H9 (cell line): ENCODE results near the gene USP21. TPM values are rescaled to one million over a fixed set of nuclear protein-coding genes. Genes with fewer than 3 reads are reported as not detected.

Source experiments
- DNase-seq: peaks from one replicate; pipeline ENCODE4 v3.0.0-alpha.2; 2017
- H2AFZ ChIP-seq: one replicate; pipeline ENCODE4 v1.6.1; 2013; ENCODE audit warnings: mild to moderate bottlenecking, low read length, control low read depth, moderate library complexity
- H2AK5ac ChIP-seq: 2 replicates; pipeline ENCODE4 v1.6.1; 2013; ENCODE audit warnings: low read length, control low read depth, mixed read lengths; ENCODE audit not compliant: insufficient read length
- H2BK120ac ChIP-seq: one replicate; pipeline ENCODE4 v1.6.1; 2013; ENCODE audit warnings: low read depth, mild to moderate bottlenecking, low read length, control low read depth, inconsistent platforms; ENCODE audit not compliant: poor library complexity, severe bottlenecking
- H2BK12ac ChIP-seq: 2 replicates; pipeline ENCODE4 v1.6.1; 2013; ENCODE audit warnings: low read length, control low read depth, mixed read lengths, low read depth; ENCODE audit not compliant: insufficient read length
- H2BK15ac ChIP-seq: 2 replicates; pipeline ENCODE4 v1.6.1; 2013; ENCODE audit warnings: low read depth, low read length, control low read depth
- H2BK20ac ChIP-seq: one replicate; pipeline ENCODE4 v1.6.1; 2013; ENCODE audit warnings: low read depth, mild to moderate bottlenecking, low read length, control low read depth, inconsistent platforms; ENCODE audit not compliant: poor library complexity, severe bottlenecking
- H2BK5ac ChIP-seq: 2 replicates; pipeline ENCODE4 v1.6.1; 2013; ENCODE audit warnings: low read length, control low read depth, mixed read lengths; ENCODE audit not compliant: insufficient read length
- H3K14ac ChIP-seq: 2 replicates; pipeline ENCODE4 v1.6.1; 2013; ENCODE audit warnings: low read length, control low read depth; ENCODE audit not compliant: insufficient read depth
- H3K18ac ChIP-seq: 2 replicates; pipeline ENCODE4 v1.6.1; 2013; ENCODE audit warnings: low read depth, mild to moderate bottlenecking, mixed read lengths, low read length, control low read depth; ENCODE audit not compliant: insufficient read length
- H3K23ac ChIP-seq: 2 replicates; pipeline ENCODE4 v1.6.1; 2013; ENCODE audit warnings: low read length, control low read depth, mixed read lengths, low read depth; ENCODE audit not compliant: insufficient read length
- H3K23me2 ChIP-seq: 2 replicates; pipeline ENCODE4 v1.6.1; 2013; ENCODE audit warnings: low read depth, mild to moderate bottlenecking, mixed read lengths, low read length, control low read depth; ENCODE audit not compliant: insufficient read length, poor library complexity, severe bottlenecking
- H3K27ac ChIP-seq: 2 replicates; pipeline ENCODE4 v1.5.1; 2013; ENCODE audit warnings: low read length, control low read depth, mixed read lengths, low read depth; ENCODE audit not compliant: insufficient read length
- H3K27me3 ChIP-seq: 2 replicates; pipeline ENCODE4 v1.6.1; 2013; ENCODE audit warnings: low read length, control low read depth, inconsistent platforms; ENCODE audit not compliant: insufficient read depth
- H3K4ac ChIP-seq: 2 replicates; pipeline ENCODE4 v1.6.1; 2013; ENCODE audit warnings: low read depth, mild to moderate bottlenecking, control low read depth, inconsistent platforms, low read length, moderate library complexity
- H3K4me1 ChIP-seq: 2 replicates; pipeline ENCODE4 v1.6.1; 2013; ENCODE audit warnings: low read length, control low read depth, inconsistent platforms; ENCODE audit not compliant: insufficient read depth
- H3K4me2 ChIP-seq: 2 replicates; pipeline ENCODE4 v1.6.1; 2013; ENCODE audit warnings: low read length, control low read depth, mixed read lengths; ENCODE audit not compliant: insufficient read length, insufficient read depth
- H3K56ac ChIP-seq: 2 replicates; pipeline ENCODE4 v1.6.1; 2013; ENCODE audit warnings: low read depth, mild to moderate bottlenecking, mixed read lengths, low read length, control low read depth; ENCODE audit not compliant: insufficient read length
- H3K79me1 ChIP-seq: 2 replicates; pipeline ENCODE4 v1.6.1; 2013; ENCODE audit warnings: low read depth, mild to moderate bottlenecking, moderate library complexity, low read length, control low read depth, inconsistent platforms; ENCODE audit not compliant: insufficient read depth, poor library complexity, severe bottlenecking
- H3K79me2 ChIP-seq: 2 replicates; pipeline ENCODE4 v1.6.1; 2013; ENCODE audit warnings: low read length, control low read depth, inconsistent platforms; ENCODE audit not compliant: insufficient read depth
- H3K9ac ChIP-seq: 2 replicates; pipeline ENCODE4 v1.6.1; 2013; ENCODE audit warnings: low read length, control low read depth, mixed read lengths; ENCODE audit not compliant: insufficient read length; ENCODE audit errors: extremely low read depth
- H3K9me3 ChIP-seq: one replicate; pipeline ENCODE4 v1.6.1; 2013; ENCODE audit warnings: low read depth, low read length, inconsistent platforms; ENCODE audit not compliant: control insufficient read depth
- H3T11ph ChIP-seq: one replicate; pipeline ENCODE4 v1.6.1; 2013; ENCODE audit warnings: mild to moderate bottlenecking, low read length, control low read depth, inconsistent platforms
- H4K20me1 ChIP-seq: one replicate; pipeline ENCODE4 v1.6.1; 2013; ENCODE audit not compliant: control insufficient read depth, insufficient read length, insufficient read depth
- H4K5ac ChIP-seq: 2 replicates; pipeline ENCODE4 v1.6.1; 2013; ENCODE audit warnings: low read depth, mild to moderate bottlenecking, mixed read lengths, low read length, control low read depth; ENCODE audit not compliant: insufficient read length
- H4K8ac ChIP-seq: replicated peaks from 2 replicates; pipeline ENCODE4 v1.6.1; 2013; ENCODE audit warnings: low read length, control low read depth, mixed read lengths, low read depth; ENCODE audit not compliant: insufficient read length
- H4K91ac ChIP-seq: 2 replicates; pipeline ENCODE4 v1.6.1; 2013; ENCODE audit warnings: low read depth, mild to moderate bottlenecking, moderate library complexity, mixed read lengths, low read length, control low read depth; ENCODE audit not compliant: insufficient read length
- H3K27ac Mint-ChIP-seq, 3 experiments: 2 replicates in 2 of 3; 3 replicates in 1 of 3; pipeline ENCODE4 v1.8.0; 2020 to 2021; ENCODE audit warnings: mixed read lengths in 3 of 3, mild to moderate bottlenecking in 1 of 3, moderate library complexity in 1 of 3
- H3K27me3 Mint-ChIP-seq: 2 replicates; pipeline ENCODE4 v1.8.0; 2021; ENCODE audit warnings: low read depth, mild to moderate bottlenecking, moderate library complexity, mixed read lengths
- H3K36me3 Mint-ChIP-seq, 3 experiments: 2 replicates in 2 of 3; 3 replicates in 1 of 3; pipeline ENCODE4 v1.8.0; 2020 to 2021; ENCODE audit warnings: low read depth in 3 of 3, mixed read lengths in 3 of 3; ENCODE audit not compliant: insufficient read depth in 1 of 3
- H3K4me1 Mint-ChIP-seq, 2 experiments: 2 replicates each; pipeline ENCODE4 v1.8.0; 2020; ENCODE audit warnings: mixed read lengths in 2 of 2
- H3K4me3 Mint-ChIP-seq, 2 experiments: 2 replicates in 1 of 2; 3 replicates in 1 of 2; pipeline ENCODE4 v1.8.0; 2020 to 2021; ENCODE audit warnings: mild to moderate bottlenecking in 2 of 2, mixed read lengths in 2 of 2, moderate library complexity in 1 of 2
- H3K9me3 Mint-ChIP-seq, 2 experiments: 2 replicates in 1 of 2; 3 replicates in 1 of 2; pipeline ENCODE4 v1.8.0; 2020; ENCODE audit warnings: mild to moderate bottlenecking in 2 of 2, mixed read lengths in 2 of 2, moderate library complexity in 1 of 2
- CTCF ChIP-seq: fragments of 200-600 bp; sonication (generic); conservative IDR thresholded peaks from 3 replicates; pipeline ENCODE4 v1.8.0; 2021; ENCODE audit warnings: antibody characterized with exemption, mild to moderate bottlenecking
- WGBS: extraction: QIAGEN DNeasy Blood & Tissue Kit; methylation state at CpG from one replicate; pipeline ENCODE4 v1.1.7; 2013; ENCODE audit warnings: missing lambda C conversion rate, low lambda C conversion rate, mixed read lengths; ENCODE audit not compliant: insufficient read length; ENCODE audit errors: extremely low coverage; 5-methylcytosine and 5-hydroxymethylcytosine counted together
- total RNA-seq: library from RNA; stranded (reverse); gene quantifications from 2 replicates; pipeline ENCODE4 v1.2.1, GENCODE V29; 2021

USP21 gene
- total RNA-seq, 1 experiment from 2014 or later: 17.9 TPM

DNA sequence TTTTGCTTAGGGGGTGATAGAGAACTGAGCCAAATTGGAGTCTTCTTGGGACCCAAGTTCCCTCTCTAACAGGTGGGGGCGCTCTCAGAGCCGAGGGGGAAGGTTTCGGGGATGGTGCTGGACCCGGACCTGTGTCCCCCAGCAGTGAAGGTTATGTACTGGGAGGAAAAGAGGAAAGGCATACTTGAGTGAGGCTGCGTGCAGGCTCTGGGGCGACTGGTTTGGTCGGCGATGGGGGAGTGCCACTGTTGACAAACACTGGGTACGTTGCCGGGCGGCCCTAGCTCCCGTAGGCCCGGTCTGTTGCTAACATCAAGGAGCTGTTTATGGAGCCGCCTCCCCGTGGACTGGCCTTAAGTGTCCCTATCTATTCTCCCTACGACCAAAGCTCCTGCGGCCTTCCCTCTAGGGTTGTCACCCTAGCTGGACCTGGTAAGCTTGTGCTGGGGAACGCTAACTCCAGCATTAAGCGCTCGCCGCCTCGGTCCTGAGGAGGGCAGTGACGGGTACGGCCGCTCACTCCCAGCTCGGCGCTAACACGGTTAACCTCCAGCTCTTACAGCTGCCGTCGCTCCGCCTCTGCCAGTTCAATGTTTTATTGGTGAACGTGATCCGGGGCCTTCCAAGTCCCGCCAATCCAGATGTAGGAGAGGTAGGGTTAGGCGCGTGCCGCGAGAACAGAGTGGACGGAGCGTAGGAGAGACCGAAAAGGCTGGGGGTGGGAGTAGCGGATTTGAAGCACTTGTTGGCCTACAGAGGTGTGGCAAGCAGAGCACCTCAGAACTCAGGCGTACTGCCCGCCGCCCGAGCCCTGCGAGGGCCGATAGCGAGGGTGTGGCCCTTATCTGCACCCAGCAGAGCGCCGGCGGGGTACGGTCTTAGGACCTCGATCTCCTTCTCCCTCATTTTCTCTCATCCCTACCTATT is 6.7 kb downstream of the USP21 start, which contains the start of gene PPOX:
PPOX (plus strand) TSS at position 685 of the 927 bp plus-strand sequence. CDS start 422 bp downstream, outside the sequence.
- Histone ChIP-seq H3K4me2 (peak within 1 kb of the TSS; percentile 70), H2BK20ac (no peak within 1 kb of the TSS), H2BK120ac (no peak within 1 kb of the TSS), H3K23me2 (peaks cover 11% of the 10 kb centered on the region), H3K9ac (peak within 1 kb of the TSS; percentile 64), H2AK5ac (no peak within 1 kb of the TSS), H4K20me1 (no peaks in the 10 kb centered on the region), H3K27ac (no peak within 1 kb of the TSS), H2BK15ac (no peak within 1 kb of the TSS), H3K27me3 (no peaks in the 10 kb centered on the region), H2BK12ac (no peak within 1 kb of the TSS), H4K91ac (no peak within 1 kb of the TSS), H4K8ac (no peak within 1 kb of the TSS), H3K23ac (no peak within 1 kb of the TSS), H2AFZ (no peak within 1 kb of the TSS), H3K14ac (peak within 1 kb of the TSS; percentile 32; the same call in 1 of the 2 replicates), H3K79me1 (no peaks in the 10 kb centered on the region), H3K18ac (peak within 1 kb of the TSS; percentile 84), H3T11ph (no peak within 1 kb of the TSS), H3K56ac (no peak within 1 kb of the TSS), H3K4me1 (no peaks in the 10 kb centered on the region), H4K5ac (no peak within 1 kb of the TSS), H3K79me2 (no peaks in the 10 kb centered on the region), H3K9me3 (no peaks in the 10 kb centered on the region), H3K4ac (no peak within 1 kb of the TSS), H2BK5ac (no peak within 1 kb of the TSS)
- no peaks in the 10 kb centered on the region; the same call in 1 of the 2 replicates for H3K27me3 Mint-ChIP-seq
- peak within 1 kb of the TSS; percentile 90 for H3K4me3 Mint-ChIP-seq
- TF ChIP-seq CTCF: peak; percentile 60
- DNase-seq: peak; percentile 99
- H3K27ac Mint-ChIP-seq: peak within 1 kb of the TSS; percentile 79 to 98 (median 97)
- peaks cover 24 to 62% (median 54%) of the 10 kb centered on the region in 3 experiments for H3K36me3 Mint-ChIP-seq
- WGBS: no CpG with 5 or more reads among the region's 54 CpGs
- no peaks in the 10 kb centered on the region for H3K9me3 Mint-ChIP-seq
- peaks cover 17 to 22% of the 10 kb centered on the region in 2 experiments for H3K4me1 Mint-ChIP-seq
